Activated CD8-positive, alpha-beta T cell treated with anti-CD3 and anti-CD28 coated beads for 36 hours (primary cell): ENCODE results near the gene ABHD2. TPM values are rescaled to one million over a fixed set of nuclear protein-coding genes. Genes with fewer than 3 reads are reported as not detected.

Source experiments
- ATAC-seq: fragments of 200-7000 bp; cut with Tn5 transposase; one replicate; pipeline ENCODE4 v1.10.0; 2021; ENCODE audit warnings: mild to moderate bottlenecking, moderate library complexity
- CTCF ChIA-PET: fragments of 350-600 bp; sonication (Branson Sonifier 250); formaldehyde crosslinking; loops from one replicate; lab custom pipeline; 2021; ENCODE audit warnings: antibody characterized with exemption; lab: Charles Lee
- POLR2A ChIA-PET: fragments of 350-600 bp; sonication (Branson Sonifier 250); formaldehyde crosslinking; loops from one replicate; lab custom pipeline; 2021; ENCODE audit warnings: antibody characterized with exemption; lab: Charles Lee
- DNase-seq: peaks from one replicate; pipeline ENCODE4 v3.0.0-alpha.2; 2020
- H3K27ac Mint-ChIP-seq: one replicate; pipeline ENCODE4 v1.8.0; 2021; ENCODE audit warnings: mild to moderate bottlenecking, mixed read lengths
- H3K27me3 Mint-ChIP-seq: one replicate; pipeline ENCODE4 v1.8.0; 2021; ENCODE audit warnings: mixed read lengths
- H3K36me3 Mint-ChIP-seq: one replicate; pipeline ENCODE4 v1.8.0; 2021; ENCODE audit warnings: low read depth, mixed read lengths
- H3K4me1 Mint-ChIP-seq: one replicate; pipeline ENCODE4 v1.8.0; 2021; ENCODE audit warnings: low read depth, mixed read lengths
- H3K4me3 Mint-ChIP-seq: one replicate; pipeline ENCODE4 v1.8.0; 2021; ENCODE audit warnings: mild to moderate bottlenecking, moderate library complexity, mixed read lengths
- H3K9me3 Mint-ChIP-seq: one replicate; pipeline ENCODE4 v1.8.0; 2021; ENCODE audit warnings: mixed read lengths
- CTCF ChIP-seq: fragments of 200-600 bp; IDR thresholded peaks from one replicate; pipeline ENCODE4 v1.8.0; 2022; ENCODE audit warnings: antibody characterized with exemption, mild to moderate bottlenecking
- intact Hi-C: fragments of 100-400 bp; cut with micrococcal nuclease; formaldehyde crosslinking; loops from one replicate; pipeline ENCODE4 v1.10.0; 2022
- total RNA-seq, 2 experiments: library from RNA; stranded (reverse); gene quantifications; one replicate each; pipeline ENCODE4 v1.2.3, GENCODE V29; 2021

The ABHD2 gene
- total RNA-seq, 2 experiments from 2014 or later = 36.8 to 38.9 TPM

- ChIA-PET POLR2A (no interaction called here), CTCF (interaction anchor here (0.9 to 1.8 kb wide), 5 partner anchors 10 to 135 kb away, joined by 3 to 5 read pairs (median 3); no protein-coding TSS in a partner anchor)
- Mint-ChIP-seq H3K9me3 (peaks cover 6% of the 10 kb centered on the region), H3K4me3 (no peak overlapping the region), H3K27ac (no peak overlapping the region), H3K27me3 (no peaks in the 10 kb centered on the region), H3K4me1 (peaks cover 19% of the 10 kb centered on the region), H3K36me3 (peaks cover 3% of the 10 kb centered on the region)
- no peak for ATAC-seq
- intact Hi-C loops = no loop called here
- no peak for DNase-seq
- TF ChIP-seq CTCF = no peak
These were observed 15.9 kb upstream of the ABHD2 start for GRCh38 chr15:89072277-89072869.

GRCh38 chr15:89074402-89075012 is 13.7 kb upstream of the ABHD2 start:
- intact Hi-C loops = no loop called here
- no peak overlapping the region for H3K27ac Mint-ChIP-seq
- no peak for DNase-seq
- ATAC-seq = no peak
- H3K4me1 Mint-ChIP-seq = peaks cover 14% of the 10 kb centered on the region
- H3K4me3 Mint-ChIP-seq = no peak overlapping the region
- TF ChIP-seq CTCF = no peak
- no peaks in the 10 kb centered on the region for H3K27me3 Mint-ChIP-seq
- CTCF ChIA-PET = interaction anchor here (0.9 to 3.1 kb wide), 5 partner anchors 14 to 103 kb away, joined by 3 to 12 read pairs (median 5); no protein-coding TSS in a partner anchor
- H3K9me3 Mint-ChIP-seq = peaks cover 2% of the 10 kb centered on the region
- POLR2A ChIA-PET = interaction anchor here (1.3 to 1.5 kb wide), 2 partner anchors 15 to 25 kb away, joined by 3 read pairs; no protein-coding TSS in a partner anchor
- H3K36me3 Mint-ChIP-seq = peaks cover 2% of the 10 kb centered on the region

GRCh38 chr15:89075101-89075640 is 13.1 kb upstream of the ABHD2 start:
- TF ChIP-seq CTCF = no peak
- Mint-ChIP-seq H3K36me3 (peaks cover 2% of the 10 kb centered on the region), H3K27ac (no peak overlapping the region), H3K9me3 (peaks cover 2% of the 10 kb centered on the region), H3K4me1 (peaks cover 14% of the 10 kb centered on the region), H3K27me3 (no peaks in the 10 kb centered on the region), H3K4me3 (no peak overlapping the region)
- intact Hi-C loops = no loop called here
- ChIA-PET CTCF (interaction anchor here (0.9 to 3.1 kb wide), 5 partner anchors 14 to 103 kb away, joined by 3 to 12 read pairs (median 5); no protein-coding TSS in a partner anchor), POLR2A (interaction anchor here (1.3 kb wide), 1 partner anchor 14 kb away, joined by 3 read pairs; no protein-coding TSS in a partner anchor)
- DNase-seq = no peak
- ATAC-seq = no peak

DNA sequence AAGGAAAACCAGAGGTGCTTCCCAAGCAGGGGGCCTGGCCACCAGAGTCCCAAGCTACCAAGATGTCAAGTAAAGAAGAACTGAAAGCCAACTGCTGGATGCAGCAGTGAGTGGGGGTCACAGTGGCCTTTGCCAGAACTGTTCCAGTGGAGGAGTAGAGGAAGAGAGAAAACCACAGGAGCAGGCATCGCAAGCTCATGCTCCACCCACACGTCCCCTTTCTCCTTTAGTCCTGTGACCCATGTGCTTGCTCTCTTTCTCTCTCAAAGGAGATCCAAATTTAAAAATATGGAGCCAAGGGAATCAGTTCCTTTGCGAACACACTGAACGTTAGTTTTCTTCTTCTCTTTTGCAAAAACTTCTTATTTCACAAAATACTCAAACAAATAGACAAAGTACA is 12.4 kb upstream of the ABHD2 start:
- no peak for TF ChIP-seq CTCF
- no peak overlapping the region for H3K27ac Mint-ChIP-seq

More for the DNA sequence above, 12.4 kb upstream of the ABHD2 start:
- ATAC-seq = no peak
- H3K36me3 Mint-ChIP-seq = peaks cover 2% of the 10 kb centered on the region
- CTCF ChIA-PET = interaction anchor here (3.1 kb wide), 1 partner anchor 102 kb away, joined by 12 read pairs; no protein-coding TSS in a partner anchor
- peaks cover 2% of the 10 kb centered on the region for H3K9me3 Mint-ChIP-seq
- no peak overlapping the region for H3K4me3 Mint-ChIP-seq
- H3K4me1 Mint-ChIP-seq = peaks cover 14% of the 10 kb centered on the region
- intact Hi-C loops = no loop called here
- no peaks in the 10 kb centered on the region for H3K27me3 Mint-ChIP-seq
- no peak for DNase-seq
- POLR2A ChIA-PET = no interaction called here
